HG03521 (cell line): Measurements from ENCODE around the gene RREB1.

Experiments used
- ATAC-seq: cut with Tn5 transposase; IDR thresholded peaks from one replicate; pipeline ENCODE4 v1.9.1; 2021; ENCODE audit warnings: mild to moderate bottlenecking, moderate library complexity; ENCODE audit not compliant: unreplicated experiment

Gene RREB1

DNA sequence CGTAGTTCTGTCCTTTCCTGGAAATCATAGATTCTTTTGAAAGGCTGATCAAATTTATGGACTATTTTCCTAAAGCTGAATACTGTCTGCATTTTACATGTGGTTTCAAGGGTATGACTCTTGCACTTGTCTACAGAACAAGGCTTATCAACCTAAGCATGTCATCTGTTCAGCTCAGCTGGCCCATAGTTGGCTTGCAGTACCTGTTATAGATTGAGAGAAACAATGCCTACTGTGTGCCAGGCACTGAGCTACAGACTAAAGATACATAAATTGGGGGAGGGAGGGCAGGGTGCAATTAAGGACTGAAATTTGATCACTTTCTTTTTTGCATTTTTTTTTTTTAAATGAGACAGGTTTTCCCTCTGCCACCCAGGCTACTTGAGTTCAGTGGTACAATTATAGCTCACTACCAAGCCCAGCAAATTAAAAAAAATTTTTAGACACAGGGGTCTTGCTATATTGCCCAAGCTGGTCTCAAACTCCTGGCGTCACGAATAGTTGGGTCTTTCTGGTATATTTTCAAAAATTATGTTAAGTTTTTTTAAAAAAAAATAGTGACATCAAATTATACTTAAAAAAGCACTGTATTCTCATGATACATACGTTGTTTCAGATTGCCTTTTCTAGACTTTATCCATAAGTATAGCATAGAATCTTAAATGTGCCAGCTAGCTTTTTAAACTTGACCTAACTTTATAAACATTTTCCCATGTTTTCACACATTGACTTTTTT is 52.2 kb downstream of the RREB1 start:
- no peak for ATAC-seq

DNA sequence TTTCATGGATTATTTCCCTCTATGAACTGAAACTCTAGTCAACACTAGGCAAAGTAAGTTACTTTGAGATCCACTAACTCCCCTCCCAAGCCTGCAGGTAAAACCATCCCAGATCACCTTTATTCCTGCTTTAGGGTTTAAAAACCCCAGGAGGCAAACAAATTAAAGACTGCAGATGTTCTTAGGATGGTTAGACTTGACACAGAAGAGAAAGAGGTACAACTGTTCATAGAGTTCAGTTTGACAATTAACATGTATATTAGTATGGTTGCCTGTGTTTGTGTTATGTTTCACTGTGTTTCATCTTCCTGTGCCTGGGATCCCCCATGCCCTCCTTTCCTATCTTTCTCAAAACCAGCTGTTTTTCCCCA is 53.5 kb downstream of the RREB1 start:
- no peak for ATAC-seq

DNA sequence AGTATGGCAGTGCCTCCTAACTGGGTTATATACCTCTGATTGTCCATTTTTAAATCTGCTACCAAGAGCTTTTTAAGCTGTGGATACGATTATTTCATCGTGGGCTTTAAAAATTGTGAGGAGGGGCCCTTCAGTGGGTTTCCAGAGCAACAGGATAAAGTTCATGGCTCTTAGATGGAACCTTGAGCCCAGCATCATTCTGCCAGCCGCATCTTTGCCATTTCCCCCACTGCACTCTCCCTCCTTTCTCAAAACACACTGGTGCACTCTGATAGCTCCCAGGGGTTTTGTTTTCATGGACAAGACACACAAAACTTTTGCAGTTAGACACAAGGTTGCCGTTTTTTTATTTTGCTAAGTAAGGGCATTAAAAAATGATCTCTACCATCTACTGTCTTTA is 54.1 kb downstream of the RREB1 start:
- no peak for ATAC-seq

DNA sequence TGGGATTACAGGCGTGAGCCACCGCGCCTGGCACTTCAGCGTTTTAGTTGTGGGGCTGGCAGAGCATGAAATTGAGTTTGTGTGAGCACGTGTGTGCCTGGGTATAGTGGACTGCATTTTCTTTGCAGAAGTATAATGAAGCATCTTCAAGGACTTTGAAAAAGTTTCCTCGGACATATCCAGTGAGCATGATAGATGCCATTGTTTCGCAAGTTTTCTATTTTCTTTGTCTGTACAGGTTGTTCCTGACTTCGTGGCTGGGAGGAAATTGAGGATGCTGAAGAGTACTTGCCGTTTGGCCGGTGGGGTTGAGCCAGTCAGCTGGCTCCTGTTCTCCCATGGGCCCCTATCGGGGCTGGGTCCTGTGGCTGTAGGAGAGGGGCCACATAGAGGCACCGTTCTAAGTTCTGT is 55.9 kb downstream of the RREB1 start:
- no peak for ATAC-seq

DNA sequence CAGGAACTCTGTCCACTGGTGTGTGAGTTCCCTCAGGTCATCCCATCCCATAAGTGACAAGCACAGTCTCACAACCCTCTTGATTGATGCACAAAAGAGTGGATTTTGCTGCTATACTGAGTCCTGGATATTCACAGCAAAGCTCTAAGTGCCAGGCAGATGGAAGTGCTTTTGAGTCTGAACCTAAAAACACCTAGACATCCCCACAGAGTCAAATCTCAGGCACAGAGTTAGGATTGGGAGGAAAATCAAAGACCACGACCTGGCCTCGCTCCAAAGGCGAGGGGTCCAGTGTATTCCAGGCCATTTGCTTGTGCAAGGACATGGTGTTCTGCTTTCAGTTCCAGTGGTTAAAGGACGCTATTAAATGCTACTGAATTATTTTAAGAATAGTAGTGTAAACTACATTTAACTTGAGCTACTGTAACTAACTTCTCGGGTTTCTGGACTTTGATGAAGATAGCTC is 56.8 kb downstream of the RREB1 start:
- ATAC-seq = no peak

DNA sequence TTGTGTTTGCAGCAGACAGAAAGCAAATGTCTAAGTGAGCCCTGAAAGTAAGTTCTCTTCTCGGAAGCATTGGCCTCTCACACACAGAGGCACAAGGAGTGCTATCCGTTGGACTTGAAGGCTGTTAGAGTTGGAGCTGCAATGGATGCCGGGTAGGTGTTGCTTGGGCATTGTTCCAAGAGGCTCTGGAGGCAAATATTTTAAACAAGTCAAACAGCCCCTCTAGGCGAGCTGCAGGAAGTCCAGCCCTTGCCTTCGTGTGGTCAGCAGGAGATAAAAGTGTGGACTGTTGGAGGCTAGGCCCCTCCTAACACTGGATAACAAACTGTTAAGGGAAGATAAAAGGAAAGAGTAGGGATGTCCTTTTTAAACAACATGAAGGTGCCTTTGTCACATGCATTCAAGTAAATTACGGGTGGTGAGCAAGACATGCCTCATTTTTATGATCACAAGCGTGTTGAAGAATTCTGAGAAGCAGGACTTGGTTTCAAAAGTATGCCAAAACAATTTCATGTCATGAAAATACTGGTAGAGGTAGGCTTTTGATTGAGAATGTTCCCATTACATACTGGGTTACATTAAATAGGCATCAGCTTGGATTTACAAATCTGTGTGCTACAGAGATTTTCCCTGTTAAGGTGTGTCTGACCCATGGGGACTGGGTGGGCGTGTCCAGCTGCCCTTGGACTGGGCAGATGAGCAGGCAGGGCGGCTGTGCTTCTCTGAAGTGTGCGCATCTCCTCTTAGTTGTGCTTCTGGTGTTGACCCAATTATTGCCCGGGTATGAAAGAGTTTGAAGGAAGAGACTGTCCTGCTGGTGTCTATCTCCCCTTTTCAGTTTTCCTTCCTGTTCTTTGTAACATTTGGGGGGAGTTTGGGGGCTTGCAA is 57.5 kb downstream of the RREB1 start:
- ATAC-seq = no peak

DNA sequence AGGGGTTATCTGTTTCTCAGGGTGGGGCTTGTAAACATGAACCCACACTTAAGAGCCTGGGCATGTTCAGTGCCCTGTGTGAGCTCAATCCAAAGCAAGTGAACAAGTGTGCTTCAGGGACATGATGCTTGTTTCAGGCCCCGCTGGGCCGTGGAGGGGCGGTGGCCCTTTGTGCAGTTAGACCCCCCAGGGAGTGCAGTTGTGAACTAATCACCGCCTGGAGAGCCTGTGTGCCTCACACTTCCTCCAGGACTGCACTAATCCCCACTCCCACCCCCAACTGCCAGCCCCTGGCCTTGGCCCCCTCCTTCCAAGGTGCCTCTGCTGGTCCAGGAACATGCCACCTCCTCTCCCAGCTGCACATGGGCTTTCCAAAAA is 58.1 kb downstream of the RREB1 start:
- no peak for ATAC-seq

DNA sequence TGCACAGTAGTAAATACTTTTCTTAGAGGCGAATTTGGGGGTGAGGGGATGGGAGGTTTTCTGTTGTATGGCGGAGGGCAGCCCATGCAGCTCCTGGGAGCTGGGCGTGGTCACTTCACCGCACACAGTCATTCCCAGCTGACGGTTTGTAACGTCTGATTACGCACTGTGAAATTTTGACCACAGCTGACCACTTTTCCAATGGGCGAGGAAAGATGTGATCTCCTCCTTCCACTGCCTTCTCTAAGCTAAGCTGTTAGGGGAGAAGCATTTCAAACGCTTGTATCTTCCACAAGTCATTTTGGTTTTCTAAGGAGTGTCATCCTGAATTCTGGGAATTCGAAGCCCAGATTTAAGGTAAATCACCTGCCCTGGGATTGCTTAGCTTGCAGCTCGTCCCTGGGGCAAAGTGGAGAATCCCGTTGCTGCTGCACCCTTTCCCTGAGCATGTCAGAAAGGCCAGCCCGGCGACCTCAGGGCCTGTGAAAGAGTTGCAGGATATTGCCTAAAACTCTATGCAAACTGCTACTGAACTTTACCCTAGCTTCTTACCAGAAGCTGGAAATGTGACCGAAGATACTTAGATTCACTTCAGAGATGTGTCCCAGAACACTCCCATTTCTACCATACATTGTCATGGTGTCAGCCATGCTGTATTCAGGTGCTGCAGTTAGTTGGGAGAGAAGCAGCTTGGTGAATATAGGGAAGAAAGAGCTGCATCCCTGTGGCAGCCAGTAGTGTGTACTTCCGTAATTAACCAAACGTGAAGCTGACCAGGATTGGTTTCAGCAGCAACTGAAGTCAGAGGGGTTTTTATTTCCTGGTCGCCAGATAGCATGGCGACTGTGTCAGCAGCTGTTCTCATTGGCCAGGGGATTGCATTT is 58.9 kb downstream of the RREB1 start:
- no peak for ATAC-seq

DNA sequence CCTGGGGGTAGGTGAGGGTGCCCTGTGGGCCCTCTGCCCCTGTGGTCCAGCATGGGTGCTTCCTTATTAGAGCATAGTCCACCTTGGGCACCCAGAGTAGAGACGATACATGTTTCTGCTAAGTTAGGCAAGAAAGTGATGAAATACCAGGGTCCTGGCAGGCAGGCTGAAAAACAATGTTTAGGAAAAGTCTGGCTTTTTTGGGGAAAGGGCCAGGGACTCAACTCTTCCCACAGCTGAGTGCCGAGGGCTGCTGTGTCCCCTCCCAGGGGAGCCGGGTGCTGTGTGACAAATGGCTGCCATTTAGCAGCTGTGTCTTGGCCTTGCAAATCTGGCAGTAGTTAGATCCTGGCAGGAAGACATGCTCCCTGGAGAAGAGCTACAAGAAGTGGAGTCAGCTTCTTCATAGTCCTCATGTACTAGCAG is 61.5 kb downstream of the RREB1 start:
- no peak for ATAC-seq

DNA sequence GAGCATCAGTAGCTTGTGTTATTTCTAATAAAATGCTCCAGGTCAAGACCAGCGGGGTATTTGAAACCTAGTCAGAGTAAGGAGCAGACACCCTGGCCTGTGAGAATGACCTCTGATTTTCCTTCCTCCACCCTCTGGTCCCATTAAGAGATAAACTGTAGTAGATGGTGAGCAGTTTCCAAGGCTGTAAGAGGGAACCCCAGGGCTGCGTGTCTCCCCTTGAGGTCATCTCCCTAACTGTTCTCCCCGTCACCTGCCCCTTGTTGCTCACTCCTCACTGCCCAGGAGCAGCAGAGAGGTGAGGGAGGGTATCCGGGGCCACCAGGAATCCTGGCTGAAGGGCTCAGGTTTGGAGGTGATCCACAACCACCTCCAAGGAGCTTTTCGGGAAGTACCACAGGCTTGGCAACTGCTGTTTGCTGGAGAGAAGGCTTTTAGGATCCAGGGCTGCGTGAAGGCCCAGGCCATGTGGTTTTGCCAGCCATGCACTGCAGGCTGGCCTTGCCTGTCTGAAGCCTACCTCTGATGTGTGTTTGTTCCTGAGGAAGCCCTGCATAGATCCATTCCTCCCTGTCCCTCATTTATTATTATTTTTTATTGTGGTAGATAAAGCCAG is 62.5 kb downstream of the RREB1 start:
- no peak for ATAC-seq

DNA sequence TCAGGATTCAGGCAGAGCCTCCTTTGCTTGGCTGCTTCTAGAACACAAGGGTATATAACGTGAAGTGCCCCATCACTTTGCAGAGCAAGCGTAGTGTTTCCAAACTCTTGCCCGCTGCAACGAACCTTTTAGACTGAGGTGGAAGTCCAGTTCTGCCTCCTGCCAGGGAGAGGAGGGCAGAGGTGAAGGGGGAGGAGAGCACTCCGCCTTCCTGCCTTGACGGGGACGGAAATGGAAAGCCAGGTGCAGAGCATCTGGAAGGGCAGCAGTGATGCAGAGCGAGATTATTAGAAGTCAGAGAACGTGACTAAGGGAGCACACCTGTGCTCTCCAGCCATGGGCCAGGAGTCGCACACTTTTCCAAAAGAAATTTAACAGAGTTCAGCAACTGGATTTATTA is 63.4 kb downstream of the RREB1 start:
- ATAC-seq = no peak

DNA sequence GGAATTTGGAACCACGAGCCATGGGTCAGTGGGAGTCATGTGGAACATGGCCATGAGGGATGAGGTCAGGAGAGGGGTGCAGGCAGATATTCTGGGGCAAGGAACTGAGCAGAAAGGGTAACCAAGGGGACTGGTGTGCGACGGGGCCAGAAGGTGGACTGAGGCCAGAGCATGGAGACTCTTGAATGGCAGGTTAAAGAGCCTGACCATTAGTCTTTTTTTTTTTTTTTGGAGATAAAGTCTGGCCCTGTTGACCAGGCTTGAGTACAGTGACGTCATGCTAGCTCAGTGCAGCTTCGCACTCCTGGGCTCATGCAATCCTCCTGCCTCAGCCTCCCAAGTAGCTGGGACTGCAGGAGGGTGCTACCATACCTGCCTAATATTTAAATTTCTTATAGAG is 64.0 kb downstream of the RREB1 start:
- no peak for ATAC-seq

DNA sequence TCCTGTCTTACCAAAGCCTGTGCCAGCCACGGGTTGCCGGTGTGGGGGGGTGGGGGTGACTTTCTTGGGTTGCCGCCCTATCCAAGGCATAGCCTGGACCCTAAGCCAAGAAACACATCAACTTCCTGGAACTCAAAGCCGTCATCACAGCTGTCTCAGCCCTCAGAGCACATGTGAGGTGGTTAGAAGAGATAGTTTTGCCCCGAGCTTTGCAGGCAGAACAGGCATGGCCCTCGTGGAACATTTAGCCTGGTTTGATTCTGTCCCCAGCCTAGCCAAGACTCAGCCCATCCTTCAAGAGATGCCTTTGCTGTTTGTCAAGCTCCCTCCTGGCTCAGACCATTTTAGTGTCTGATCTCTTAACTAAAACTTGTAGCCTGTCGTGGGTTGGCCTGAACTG is 64.9 kb downstream of the RREB1 start:
- ATAC-seq = no peak

DNA sequence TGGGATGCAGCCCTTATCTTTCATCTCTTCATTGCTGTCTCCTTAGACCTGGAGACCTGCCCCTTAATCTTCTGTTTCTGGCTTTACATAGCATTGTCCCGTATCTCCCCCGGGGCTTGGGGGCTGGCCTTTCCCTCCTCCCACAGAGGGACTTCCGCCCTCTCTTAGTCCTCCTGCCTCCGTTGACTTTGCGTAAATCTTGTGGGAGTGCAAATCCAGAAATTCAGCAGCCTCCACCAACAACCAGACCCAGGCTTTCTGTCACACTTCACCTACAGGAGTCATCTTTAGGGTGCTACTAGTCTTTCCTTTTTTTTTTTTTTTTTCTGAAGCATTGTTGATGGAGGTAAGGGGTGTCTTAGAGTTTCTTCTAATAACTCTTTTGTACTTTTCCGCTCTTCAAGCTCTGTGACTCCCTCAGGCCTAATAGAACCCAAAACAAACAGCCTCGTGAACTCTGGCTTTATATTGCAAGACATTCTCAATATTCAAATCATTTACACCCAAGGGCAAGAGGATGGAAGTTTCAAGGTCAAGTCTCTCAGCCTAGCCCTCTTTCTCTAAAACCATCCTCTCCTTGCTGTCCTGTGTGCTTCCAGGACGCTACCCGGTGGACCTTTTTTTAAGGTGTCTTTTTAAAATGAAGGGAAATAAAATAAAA is 66.2 kb downstream of the RREB1 start:
- no peak for ATAC-seq

DNA sequence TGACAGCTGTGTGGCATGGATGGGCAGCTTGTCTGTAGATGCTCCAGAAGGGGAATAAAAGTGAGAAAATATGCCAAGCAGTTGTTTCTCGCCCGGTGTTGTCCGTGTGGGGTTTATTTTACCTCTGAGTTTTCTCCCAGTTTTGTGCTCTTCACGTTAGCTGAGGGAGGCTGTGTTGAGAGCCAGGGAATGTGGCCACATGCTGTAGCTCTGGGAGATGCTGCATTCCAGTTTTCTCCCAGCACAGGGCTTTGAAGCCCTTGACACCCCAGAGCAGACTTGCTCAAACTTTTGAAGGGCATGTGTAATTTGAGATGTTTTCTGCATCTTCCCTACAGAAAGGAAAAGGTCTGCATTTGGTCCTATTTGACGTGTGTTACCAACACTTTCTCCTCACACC is 67.7 kb downstream of the RREB1 start:
- ATAC-seq = no peak

DNA sequence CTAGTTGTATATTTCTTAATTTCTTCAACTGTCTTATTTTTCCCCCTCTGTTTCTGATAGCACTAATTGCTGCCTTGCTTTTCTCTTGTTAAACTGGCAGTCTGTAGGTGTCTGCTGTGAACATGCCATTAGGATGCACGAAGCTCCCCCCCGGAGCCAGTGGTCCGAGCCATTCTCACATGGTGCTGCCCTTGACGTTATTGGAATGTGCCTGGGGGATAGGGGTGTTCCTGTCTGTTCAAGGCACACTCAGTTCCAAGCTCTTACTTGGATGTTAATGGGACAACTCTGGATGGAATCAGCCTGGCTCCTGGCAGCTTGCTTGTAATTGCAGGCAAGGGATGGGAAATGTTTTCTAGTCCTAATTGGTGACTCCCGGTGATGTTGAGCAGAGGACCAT is 68.4 kb downstream of the RREB1 start:
- ATAC-seq = no peak

DNA sequence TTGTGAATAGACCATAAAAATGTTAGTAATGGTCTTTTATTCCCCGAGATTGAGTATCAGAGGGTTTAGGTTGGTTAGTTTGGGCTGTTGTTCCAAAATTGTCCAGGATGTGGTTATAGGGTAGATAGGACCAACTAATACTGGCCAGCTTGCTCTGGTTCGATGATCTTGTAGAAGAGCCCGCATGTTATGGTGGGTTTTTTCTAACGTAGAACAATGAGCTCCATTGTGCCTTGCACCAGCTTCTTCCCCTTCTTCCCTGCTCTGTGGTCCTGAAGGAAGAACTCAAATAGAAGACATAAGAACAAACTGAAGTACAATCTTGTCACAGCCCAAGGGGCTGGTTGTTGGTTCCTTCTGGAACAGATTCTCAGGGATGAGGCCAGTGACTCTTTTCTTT is 70.5 kb downstream of the RREB1 start:
- ATAC-seq = no peak

DNA sequence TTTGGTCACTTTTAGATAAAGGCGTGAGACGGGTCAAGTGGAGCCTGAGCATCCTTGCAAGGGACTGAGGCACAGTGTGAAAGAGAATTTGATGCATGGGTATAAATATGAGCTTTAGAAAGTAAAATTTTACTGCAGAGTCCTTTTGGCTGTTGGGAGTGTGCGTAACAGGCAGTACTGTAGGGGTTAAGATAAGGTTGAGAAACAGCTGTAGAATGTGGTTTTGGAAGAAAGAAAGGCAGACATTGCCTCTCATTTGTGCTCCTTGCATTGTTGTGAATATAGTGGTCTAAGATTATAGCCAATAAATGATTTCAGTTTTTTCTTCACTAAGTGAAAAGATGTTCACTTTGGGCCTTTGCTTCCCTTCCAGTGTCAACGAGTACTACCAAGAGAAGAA is 73.0 kb downstream of the RREB1 start:
- no peak for ATAC-seq

DNA sequence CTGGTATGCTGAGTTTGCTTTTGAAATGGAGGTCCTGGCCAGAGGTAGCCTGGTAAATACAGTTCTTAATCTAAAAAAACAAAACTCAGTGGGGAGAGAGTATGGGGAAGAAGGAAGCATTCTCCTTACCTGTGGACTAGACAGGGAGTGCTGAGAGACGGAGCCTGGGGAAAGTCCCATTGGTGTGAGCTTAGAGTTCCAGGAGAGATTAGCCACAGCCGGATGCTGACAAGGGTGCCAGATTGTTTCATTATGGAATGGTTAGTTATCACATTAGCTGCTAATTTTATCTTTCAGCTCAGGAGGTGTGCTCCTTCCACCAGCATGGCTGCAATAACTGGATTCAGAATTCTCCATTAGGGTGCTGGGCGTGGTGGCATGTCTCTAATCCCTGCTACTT is 75.9 kb downstream of the RREB1 start:
- ATAC-seq = no peak

DNA sequence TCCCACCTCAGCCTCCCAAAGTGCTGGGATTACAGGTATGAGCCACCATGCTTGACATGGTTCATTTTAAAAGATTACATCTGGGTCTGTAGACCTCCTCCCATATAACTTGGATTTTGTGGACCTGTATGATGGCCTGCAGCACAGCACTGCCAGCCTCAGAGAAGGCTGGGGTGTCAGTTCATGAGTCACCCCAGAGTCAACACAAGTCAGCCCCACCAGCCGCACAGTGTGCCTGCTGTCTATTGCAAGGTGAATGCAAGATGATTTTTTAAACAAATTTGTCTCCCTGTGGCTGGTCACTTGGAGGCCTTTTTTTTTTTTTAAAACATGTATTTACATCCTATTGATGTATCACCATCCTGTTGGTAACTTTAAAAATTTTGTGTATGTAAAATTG is 76.7 kb downstream of the RREB1 start:
- ATAC-seq = no peak
